HG02852 (cell line): ENCODE data around the gene SLC6A16.
"Not testable (repeated sequence)": the region's sequence is repeated elsewhere in the genome, so short reads cannot be mapped to it uniquely, and the experiment has no call there.

Source experiments
- ATAC-seq: cut with Tn5 transposase; IDR thresholded peaks from one replicate; pipeline ENCODE4 v1.9.1; 2021; ENCODE audit warnings: mild to moderate bottlenecking, moderate library complexity; ENCODE audit not compliant: unreplicated experiment

The SLC6A16 gene

DNA sequence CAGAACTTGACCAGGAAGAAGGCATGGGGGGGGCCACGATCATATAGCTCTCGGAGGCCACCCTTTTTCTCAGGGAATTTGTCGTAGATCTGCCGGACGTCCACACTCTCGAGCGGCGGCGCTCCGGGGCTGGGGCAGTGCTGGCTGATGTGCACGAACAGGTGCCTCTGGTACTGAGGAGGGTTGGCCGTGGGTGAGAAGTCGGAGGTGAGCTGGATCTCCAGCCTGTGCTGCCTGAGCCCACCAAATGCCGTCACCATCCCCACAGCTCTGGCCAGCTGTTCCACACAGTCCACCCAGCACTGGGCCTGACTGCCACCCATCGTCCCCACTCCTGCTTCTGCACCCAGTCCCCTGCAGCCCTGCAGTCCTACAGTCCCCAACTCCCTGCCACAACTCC lies 22.2 kb upstream of the SLC6A16 start:
- no peak for ATAC-seq

- no peak for ATAC-seq
Measured at GRCh38 chr19:49344505-49345423, 19.8 kb upstream of the SLC6A16 start.

GRCh38 chr19:49343123-49343522 lies 18.1 kb upstream of the SLC6A16 start:
- no peak for ATAC-seq

GRCh38 chr19:49342291-49342721 lies 17.3 kb upstream of the SLC6A16 start:
- no peak for ATAC-seq

DNA sequence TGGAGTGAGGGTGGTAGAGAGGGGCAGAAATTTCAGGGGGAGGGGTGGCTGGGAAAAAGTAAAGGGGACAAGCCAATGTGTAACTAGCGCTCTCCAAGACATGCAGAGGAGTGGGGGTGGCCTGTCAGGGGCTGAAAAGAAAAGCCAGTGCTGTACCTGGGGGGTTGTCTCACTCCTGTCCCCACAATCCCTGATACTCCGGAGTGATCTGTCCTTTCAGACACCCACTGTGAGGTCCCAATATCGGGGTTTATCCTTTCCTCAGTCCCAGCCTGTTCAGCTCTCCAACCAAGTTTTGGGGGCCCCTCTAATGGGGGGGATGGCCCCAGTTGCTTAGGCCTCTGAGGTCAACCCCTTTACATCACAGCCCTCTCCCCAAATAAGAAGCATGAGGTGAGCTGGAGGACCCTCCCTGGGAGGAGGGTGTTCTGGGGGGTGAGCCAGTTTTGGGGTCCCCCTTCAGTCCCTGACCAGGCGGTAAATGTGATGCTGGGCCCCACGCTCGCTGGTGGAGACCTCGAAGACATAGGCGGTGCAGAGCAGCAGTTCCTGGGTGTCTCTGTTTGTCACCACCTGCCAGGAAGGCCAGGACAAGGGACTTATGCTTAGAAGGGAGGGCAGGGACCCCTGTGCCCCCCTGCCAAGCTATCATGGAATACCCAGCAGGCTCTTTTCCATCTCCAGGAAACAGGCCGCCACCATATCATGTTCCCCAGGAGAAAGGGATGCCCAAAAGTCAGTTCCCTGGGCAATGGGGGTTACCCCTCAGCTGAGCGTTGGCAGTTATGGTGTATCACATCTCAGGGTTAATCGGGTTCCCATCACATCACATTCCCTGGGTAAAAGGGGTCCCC lies 16.1 kb upstream of the SLC6A16 start:
- ATAC-seq: no peak

- ATAC-seq: peak; percentile 56
Measured at GRCh38 chr19:49340069-49340864, 15.3 kb upstream of the SLC6A16 start.

DNA sequence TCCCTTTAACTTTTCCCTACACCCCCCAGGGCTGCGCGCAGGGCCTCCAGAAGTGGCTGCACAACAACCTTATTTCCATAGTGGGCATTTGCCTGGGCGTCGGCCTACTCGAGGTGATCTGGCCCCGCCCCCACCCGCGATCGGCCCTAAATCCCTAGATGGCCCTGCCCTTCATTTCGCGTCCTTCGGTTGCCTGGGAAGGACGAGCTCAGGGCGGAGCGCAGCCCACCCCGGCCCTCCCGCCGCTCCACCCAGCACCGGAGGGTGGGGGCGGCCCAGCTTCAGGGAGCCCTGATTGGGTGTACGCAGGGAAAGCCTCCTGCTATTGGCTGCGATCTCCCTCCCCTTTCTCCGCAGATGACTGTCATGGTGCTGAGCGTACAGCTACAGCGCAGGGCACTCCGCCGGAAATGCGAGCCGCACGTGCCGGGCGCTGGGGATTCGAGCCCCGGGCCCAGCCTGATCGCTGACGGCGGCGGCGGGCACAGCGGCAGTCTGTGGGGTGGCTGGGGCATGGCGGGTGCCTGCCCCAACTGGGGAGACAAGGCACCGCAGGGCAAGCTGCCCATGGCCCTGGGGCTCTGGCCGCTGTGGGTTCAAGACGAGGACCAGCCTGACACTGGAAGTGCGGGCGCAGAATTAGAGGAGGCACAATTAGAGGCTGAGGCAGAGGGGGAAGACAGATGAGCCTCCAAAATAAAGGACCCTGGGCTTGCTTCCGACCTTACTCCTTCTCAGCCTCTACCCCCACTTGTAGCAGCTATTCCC lies 14.5 kb upstream of the SLC6A16 start:
- ATAC-seq: no peak

GRCh38 chr19:49338691-49339300 lies 13.8 kb upstream of the SLC6A16 start:
- ATAC-seq: no peak

- ATAC-seq: no peak
Measured at GRCh38 chr19:49338023-49338677, 13.2 kb upstream of the SLC6A16 start.

DNA sequence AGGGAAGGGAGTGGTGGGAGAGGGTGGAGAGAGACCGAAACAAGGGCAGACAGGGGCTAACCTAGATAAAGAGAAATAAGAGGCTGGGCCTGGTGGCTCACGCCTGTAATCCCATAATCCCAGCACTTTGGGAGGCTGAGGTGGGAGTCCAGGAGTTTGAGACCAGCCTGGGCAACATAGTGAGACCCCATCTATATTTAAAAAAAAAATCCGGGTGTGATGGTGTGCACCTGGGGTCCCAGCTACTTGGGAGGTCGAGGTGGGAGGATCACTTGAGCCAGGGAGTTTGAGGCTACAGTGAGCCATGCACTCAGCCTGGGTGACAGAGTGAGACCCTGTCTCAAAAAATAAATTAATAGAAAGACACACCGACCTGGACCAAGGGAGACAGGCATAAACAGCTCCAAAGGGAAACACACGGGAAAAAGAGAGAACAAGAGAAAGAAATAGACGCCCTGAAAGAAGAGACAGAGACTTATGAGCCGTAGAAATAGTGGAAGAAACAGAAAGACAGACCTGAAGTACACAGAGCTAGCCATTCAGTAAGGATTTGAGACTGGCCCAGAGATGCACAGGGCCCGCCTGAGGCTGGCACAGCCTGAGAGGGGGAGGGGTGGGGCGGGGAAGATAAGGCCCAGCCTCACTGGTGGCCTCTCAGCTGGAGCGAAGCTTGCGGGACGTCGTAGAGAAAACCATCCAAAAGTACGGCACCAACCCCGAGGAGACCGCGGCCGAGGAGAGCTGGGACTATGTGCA lies 12.5 kb upstream of the SLC6A16 start:
- no peak for ATAC-seq

DNA sequence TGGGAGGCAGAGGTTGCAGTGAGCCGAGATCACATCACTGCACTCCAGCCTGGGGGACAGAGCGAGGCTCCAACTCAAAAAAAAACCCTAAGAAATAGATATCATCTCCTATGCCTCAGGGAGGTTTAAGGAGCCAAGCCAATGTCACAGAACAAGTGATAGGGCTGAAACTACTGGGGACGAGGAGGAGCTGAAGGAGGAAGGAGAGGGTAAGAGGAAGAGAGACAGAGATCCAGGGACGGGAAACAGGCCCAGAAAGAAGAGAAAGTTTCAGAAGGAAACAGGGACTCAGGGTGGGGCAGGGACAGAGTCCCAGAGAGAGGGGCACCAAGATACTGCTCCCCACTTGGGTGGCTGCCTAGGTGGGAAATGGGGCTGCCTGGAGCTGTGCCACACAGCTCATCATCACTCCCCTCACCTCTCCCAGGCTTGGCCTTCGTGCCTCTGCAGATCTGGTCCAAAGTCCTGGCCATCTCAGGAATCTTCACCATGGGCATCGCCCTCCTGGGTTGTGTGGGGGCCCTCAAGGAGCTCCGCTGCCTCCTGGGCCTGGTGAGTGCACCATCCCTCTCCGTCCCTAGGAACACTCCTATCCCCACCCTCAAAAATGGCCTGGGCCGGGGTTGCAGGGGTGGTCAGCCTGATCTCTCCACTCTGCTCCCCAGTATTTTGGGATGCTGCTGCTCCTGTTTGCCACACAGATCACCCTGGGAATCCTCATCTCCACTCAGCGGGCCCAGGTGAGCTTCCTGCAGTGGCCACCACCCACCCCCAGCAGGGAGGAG lies 11.7 kb upstream of the SLC6A16 start:
- no peak for ATAC-seq

DNA sequence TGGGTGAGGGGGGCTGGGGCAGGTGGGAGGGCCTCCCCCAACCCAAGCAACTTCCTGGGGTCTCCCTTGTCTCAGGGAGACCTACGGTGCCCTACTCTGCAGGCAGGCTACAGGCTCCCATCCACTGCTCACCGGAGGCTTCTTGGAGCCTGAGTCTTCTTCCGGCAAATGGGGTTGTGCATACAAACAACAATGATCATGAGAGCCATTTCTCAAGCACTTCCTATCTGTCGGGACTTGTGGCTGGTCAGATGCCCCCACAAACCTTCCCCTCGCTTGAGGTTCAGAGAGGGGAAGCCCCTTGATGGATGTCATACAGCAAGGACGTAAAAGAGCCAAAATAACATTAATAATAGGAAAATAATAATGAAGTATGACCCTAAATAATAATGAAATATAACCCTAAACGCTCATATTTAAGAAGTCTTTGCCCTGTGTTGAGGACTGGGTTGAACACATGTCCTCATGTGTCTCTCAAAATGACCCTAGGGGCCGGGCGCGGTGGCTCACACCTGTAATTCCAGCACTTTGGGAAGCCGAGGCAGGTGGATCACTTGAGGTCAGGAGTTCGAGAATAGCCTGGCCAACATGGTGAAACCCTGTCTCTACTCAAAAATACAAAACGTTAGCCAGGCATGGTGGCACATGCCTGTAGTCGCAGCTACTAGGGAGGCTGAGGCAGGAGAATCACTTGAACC lies 10.9 kb upstream of the SLC6A16 start:
- ATAC-seq: no peak

DNA sequence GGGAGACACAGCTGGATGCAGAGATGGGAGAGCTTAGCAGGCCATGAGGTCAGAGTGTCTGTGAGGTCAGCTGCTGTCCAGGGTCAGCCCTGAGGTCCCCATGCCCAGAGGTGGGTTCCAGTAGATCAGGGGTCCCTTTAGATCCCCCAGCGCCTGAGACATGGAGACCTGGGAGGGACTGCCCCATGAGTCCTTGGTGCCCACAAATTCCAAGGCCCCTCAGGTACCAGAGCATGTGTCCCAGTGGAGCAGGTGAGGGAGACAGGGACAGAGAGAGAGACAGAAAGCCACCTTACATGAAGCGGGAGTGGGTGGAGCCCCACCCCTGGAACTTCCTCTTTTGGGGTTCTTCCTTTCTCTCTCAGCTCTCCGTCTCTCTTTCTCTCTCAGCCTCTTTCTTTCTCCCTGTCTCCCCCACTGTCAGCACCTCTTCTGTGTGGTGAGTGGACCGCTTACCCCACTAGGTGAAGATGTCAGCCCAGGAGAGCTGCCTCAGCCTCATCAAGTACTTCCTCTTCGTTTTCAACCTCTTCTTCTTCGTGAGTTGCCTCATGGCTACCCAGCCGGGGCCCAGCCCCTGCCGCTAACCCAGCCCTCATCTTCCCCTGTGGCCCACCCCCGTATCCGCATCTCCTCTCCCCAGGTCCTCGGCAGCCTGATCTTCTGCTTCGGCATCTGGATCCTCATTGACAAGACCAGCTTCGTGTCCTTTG lies 10.2 kb upstream of the SLC6A16 start, which contains the start of gene CD37:
TSS of gene CD37 (plus strand) at position 336 of the 713 bp plus-strand sequence. CDS start at position 471, 135 bp downstream.
- ATAC-seq: no peak

- ATAC-seq: peak; percentile 41
Measured at GRCh38 chr19:49333811-49334288, 8.9 kb upstream of the SLC6A16 start.

- ATAC-seq: no peak
Measured at GRCh38 chr19:49333418-49333805, 8.4 kb upstream of the SLC6A16 start.

DNA sequence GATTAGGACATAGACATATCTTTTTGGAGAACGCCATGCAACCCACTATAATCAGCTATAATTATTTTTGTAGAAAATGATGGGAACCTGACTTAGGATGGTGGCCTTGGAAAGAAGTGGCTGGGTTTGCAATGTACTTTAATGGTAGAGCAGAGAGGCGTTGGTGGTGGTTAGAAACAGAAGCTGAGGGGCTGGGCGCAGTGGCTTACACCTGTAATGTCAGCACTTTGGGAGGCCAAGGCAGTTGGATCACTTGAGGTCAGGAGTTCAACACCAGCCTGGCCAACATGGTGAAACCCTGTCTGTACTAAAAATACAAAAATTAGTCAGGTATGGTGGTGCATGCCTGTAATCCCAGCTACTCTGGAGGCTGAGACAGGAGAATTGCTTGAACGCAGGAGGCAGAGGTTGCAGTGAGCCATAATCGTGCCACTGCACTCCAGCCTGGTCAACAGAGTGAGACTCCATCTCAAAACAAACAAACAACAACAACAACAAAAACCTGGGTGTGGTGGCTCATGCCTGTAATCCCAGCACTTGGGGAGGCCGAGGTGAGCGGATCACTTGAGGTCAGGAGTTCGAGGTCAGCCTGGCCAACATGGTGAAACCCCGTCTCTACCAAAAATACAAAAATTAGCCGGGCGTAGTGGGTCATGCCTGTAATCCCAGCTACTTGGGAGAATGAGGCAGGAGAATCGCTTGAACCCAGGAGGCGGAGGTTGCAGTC lies 7.9 kb upstream of the SLC6A16 start:
- ATAC-seq: not testable (repeated sequence)
